HG02943 (cell line): ENCODE results near the gene BCAR3.

Source experiments
- ATAC-seq: cut with Tn5 transposase; IDR thresholded peaks from one replicate; pipeline ENCODE4 v1.9.1; 2021; ENCODE audit warnings: mild to moderate bottlenecking, low read depth, moderate library complexity; ENCODE audit not compliant: unreplicated experiment

BCAR3 gene

DNA sequence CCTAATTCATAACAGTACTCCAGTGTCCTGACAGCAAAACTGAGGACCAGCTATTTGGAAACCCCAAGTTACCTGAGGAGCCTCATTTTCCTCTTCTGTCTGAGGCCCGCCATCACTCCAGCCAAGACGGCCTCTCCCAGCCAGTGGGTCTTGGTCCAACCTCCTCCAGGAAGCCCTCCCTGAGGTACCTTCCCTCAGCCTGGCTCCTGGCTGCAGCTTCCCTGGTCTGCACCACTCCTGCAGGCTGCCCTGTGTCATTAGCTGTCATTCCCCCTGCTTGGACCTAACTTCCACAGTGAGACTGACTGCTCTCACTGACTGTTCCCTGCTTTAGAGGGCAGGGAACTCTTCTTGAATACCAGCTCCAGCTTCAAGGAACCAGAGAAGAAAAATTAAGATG, 33.0 kb downstream of the BCAR3 start:
- ATAC-seq: no peak

DNA sequence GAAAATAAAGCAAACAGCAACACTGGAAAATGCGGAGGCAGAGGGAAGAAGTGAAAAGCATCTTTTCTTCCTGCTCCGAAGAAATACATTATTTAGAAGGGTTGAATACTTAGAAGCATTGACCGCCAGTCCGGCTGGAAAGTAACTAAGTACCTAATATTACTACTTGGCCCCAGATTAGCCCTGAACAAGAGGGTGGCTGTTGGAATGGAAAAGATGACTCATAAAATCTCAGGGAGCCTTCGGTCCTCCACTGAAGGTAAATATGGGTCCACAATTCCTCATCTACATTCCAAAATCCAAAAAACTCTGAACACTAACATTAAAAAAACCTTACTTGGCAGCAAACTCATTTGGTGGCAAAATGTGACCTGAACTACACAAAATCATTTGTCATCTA, 40.1 kb downstream of the BCAR3 start:
- no peak for ATAC-seq

DNA sequence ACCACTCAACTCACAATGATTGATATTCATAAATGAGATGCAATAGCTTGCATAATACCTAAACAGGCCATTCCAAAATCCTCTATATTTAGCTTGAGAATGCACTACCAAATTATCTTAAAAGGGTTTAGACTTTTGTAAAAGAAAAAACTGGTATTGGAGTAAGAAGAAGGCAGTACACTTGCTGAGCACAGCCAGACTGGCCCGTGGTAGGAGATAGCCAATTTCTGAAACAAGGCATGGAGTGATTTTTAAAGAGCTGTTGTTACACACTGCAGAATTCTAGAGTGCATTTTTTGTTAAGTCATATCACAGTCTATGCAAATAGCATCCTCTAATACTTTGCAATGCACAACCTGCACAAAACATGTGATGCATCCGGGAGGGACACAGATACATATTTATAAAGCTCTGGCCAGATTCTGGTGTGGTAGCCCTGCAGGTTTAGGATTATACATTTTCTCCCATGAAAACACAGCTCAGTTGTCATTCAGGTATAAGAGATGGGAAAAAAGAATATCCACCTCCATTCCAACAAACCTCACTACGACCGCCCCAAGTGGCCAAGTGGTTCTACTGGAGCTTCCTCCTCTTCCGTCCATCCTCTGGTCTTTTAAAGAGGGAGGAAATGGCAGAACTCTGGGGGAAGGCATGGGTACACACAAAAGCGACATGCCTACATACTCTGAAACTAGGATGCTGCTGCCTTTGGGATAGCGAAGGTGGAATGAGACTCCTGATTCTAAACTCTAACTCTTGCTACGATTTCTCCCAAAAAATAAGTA, 40.8 kb downstream of the BCAR3 start:
- no peak for ATAC-seq

DNA sequence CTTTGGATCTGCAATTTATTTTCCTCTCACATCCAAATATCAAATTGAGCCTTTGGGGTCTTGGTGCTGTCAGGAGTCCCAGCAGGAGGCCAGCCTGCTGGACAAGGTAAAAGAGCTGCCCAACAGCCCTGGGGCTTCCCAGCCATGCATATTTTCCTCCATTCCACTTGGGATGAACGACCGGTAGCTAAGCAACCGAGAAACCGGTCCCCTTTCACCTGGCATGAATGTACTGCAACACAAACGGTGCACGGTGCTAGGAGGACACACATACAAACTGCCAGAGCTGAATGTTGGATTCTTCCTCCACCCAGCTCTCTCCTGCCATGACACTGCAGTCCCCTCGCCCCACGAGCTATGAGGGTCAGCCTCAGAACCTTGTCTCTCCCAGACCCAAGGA, 42.7 kb downstream of the BCAR3 start:
- no peak for ATAC-seq

DNA sequence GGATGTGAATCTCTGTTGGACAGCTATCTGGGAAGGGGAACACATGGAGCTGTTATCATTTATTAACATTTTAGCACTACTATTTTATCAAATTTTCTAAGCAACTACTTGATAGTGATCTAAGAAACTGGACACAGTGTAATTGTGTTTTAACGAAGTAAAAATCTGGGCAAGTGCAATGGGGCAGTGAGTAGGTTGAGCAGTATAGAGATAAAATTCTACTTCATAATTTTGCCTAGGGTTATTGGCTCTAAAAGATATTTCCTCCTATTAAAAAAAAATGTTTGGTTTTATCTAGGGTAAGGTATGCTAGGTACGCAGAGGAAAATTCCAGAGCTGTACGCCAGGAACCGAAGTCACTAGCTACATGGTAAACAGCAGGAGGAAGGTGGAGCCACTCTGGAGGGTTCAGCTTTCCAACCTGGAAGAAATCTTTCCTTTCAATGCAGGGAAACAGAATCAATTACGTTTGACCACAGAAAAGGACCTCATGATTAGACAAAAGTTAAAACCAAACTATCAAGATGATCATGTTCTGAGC, 43.3 kb downstream of the BCAR3 start:
- no peak for ATAC-seq

DNA sequence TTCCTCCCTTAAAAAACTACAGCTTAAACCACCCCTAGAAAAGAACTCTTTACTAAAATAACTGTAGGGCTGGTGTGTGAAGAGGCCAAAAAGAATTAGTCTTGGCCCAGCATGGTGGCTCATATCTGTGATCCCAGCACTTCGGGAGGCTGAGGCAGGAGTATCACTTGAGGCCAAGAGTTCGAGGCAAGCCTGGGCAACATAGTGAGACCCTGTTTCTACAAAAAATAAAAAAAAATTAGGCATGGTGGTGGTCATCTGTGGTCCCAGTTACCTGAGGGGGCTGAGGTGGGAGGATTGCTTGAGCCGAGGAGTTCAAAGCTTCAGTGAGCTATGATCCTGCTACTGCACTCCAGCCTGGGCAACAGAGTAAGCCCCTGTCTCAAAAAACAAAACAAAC, 44.9 kb downstream of the BCAR3 start:
- no peak for ATAC-seq

DNA sequence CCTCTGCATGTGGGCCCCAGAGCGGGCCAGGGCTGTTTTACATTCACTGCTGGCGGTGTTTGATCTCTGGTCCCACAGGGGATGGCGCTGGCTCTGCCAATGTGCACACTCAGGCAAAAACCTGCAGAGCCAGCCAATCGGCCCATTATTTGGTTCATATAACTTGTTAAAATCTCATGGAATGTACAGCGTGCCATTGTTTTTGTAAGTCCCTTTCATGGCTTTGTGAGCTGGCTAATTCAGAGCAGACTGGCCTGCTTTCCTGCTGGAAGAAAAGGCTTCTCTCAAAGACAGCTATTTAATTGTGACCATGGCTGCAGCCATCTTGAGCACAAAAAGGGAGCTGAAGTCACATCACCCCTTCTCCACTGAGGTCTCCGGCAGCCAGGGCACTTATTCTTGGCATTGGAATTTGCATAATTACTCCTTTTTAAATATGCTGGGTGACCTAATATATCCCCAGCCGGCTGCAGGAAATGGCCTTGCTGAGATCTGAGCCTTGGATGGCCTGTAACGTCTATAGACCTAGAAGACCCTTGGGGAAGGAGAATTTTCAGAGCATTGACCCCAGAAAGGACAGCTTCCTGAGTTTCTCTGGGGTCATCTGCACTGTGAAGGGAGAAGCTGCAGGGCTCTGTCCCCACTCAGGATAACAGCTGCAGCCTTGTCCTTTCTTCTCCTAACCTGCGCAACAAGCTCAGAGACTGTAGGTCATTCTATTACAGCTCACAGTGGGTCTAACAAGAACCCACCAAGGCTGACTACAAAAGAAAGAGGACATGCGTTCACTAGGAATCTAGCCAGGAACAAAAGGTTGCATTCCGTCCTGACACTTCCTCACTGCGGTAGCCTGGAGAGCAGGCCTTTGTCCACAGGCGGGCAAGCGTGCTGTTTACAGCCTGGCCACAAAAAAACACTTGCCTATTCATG, 45.8 kb downstream of the BCAR3 start:
- ATAC-seq: no peak

DNA sequence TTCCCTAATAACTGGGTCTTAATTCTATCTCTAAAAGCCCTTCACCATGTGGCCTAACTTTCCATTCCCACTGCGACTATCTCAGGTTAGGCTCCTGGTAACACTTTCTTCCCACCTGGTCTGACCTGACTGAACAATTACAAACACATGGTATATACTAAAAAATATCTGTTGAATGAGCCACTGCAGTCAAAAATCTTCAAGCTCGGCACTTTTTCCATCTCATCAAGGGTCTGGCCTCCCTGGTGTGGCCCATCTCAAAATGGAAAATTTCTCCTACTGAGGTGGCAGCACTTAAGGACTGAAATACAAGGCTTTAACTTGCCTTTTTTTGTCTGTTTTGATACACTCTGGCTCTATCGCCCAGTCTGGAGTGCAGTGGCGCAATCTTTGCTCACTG, 48.3 kb downstream of the BCAR3 start:
- ATAC-seq: no peak

DNA sequence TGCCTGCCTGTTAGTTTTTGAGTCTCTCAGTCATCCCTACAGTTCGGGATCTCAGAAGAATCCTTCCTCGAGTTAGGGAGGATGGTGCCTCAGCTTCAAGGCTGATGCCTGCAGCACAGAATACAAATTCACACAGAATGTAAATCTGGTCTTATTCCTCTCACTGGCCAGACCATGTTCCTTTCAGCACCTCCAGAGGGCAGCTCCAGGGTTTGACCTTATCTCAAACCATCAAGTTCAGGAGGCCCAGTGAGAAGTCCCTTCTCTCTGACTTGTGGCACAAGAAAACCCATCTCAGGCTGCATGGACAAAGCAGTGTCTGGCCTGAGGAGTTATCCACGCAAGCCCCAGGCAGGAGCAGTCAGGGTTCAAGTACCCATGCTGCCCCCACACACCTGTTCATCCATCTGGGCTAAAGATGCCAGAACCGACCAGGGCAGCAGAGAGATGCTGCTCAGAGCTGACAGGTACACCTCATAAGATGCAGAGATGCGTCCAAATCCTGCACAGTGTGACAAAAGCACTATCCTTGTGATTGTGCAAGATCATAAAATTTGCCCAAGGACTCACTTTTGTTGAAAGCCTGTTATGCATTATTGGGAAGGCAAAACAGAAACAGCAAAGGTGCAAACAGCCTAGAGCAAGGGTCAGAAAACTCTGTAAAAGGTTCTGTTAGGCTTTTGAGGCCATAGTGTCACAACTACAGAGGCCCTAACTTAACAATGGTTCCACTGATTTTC, 49.8 kb downstream of the BCAR3 start:
- no peak for ATAC-seq

DNA sequence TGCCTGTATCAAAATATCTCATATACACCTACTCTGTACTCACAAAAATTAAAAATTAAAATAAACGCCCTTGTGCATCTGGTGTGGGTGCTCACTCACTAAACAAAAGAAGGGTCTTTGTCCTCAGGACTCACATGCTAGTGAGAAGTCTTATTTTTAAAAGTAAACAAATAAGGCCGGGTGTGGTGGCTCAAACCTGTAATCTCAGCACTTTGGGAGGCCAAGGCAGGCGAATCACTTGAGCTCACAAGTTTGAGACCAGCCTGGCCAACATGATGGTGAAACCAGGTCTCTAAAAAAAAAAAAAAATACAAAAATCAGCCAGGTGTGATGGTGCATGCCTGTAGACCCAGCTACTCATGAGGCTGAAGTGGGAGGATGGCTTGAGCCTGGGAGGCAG, 51.5 kb downstream of the BCAR3 start:
- no peak for ATAC-seq

DNA sequence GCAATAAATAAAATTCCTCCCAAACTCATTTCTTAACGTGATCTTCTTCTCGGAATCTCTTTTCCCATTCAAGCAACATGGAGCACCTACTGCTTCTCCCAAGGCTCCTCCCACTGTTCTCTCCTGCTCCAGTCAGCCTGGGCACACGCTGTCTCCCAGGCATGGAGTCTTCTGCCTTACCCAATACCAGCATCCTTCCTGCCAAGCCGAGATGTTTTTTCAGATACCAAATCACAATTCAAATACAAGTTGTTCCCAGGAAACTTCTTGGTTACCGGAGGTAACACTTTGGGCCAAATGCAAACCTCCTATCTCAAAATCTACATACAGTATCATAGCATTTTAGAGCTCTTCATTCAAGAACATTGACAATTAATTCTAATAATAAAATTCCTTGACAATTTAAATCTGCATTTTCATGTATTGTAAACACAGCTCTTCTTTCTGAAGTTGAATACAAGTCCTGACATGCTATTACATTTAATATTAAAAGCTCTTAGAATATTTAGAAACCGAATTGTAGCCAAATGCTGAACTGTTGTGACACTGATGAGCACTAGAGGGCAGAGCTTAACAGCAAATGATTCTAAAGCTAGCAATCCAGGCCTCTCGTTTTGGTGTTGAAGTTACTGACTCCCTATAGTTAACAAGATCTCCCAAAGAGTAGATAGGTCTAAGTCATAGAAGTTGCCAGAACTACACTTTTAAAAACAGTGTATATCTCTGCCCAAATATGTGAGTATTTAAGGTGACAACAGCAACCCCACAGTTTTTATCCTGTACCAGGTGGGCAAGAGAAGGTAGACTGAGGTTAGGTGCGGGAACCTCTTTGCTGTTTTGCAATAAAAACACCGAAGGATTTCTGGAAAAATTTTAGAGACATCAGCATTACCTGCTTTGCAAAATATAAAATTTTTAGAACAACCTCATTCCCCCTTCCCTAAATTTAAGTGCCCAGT, 52.3 kb downstream of the BCAR3 start:
- no peak for ATAC-seq

DNA sequence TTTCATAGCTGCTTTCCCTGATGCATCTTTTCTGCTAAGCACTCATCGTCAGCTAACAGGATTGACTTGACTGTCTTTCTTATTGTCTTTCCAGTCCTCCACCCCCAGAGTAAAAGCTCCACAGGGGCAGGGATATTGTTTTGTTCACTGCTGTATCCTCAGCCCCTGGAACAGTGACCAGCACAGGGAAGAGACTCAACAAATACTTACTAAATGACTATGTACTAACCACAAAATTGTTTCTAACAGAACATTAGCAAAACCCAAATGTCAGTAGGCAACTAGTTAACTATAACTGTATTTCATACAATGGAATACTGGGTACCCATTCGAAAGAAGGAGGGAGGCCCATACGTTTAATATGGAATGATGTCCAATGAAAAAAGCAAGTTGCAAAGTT, 53.0 kb downstream of the BCAR3 start:
- ATAC-seq: no peak

DNA sequence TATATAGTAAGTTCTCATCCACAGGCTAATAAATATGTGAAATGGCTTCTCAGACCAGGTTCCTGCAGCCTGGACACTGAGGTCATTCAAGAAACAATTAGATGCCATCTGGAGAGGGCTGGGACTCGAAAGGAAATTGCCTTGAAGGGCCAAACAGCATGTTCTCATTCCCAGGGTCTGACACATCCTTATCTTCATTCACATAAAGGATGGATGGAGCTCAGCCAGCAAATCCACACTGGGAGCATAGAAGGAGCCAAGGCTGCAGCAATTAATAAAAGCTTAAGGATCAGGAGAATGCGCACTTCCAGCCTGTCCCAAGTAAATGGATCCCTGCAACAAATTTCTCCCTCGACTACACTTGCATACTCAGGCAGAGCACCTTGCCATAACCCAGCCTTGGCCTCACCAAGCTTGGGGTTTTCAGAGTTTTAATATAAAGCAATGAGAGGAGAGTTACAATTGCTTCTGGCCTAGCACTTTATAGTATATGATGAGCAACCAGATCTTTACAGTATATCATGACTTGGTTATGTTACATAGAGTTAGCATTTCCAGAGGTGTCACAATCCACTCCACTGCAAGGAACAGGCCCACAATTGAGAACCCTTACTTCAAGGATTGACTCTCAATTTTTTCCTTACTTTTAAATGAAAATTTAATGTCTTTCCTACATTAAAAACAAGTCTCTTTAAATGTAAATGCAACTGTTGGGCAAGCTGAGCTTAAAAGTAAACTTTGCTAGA, 55.9 kb downstream of the BCAR3 start:
- no peak for ATAC-seq

DNA sequence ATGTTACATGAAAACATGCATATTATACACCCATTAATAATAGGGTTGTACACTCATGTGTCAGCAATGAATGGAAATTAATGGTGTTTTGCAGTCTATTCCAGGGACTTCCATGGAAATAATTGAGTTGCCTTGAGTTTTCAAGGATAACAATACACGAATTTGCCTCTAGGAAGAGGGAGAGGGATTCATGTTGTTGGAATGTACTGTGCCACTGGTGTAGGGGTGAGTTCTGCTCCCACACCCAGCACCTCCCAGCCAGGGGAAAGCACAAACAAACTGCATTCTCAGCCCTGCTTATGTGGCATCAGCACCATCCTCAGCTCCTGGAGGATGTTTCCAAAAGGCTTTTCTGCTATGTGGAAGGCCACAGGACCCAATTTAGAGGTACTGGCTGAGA, 57.8 kb downstream of the BCAR3 start:
- no peak for ATAC-seq

DNA sequence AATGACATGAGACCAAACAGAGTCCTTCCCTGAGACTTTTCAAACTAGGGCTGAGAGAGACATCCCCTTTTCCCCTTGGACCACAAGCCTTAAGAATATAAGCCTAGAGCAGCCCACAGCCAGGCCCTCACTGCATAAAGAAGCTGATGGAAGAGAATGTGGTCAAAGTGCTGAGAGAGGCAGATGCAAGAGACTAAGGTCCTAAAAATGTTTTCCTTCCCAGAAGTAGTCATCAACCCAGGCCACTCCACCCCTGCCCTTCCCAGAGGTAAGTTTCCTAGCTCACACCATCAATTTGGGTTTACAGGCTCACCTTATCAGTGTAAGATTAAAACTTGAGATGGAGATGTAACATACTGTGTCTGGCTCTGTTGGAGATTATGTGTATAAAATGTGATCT, 58.2 kb downstream of the BCAR3 start:
- no peak for ATAC-seq

DNA sequence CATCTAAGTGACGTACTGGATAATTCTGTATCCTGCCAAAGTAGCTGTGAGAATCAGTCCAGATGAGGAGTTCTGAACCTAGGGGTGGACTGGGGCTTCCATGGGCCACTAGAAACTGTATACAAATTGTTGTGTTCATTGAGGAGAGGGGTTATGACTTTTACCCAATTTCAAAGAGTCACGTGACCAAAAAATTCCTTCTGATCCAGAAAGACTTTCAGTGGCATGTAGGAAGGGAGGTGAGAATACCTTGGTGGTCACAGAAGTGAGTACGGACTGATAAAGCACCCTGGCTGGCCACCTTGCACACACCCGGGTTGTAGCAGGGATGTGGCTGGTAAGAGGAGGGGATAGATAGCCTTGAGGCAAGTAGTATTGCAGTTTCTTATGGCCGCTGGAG, 60.4 kb downstream of the BCAR3 start:
- no peak for ATAC-seq

DNA sequence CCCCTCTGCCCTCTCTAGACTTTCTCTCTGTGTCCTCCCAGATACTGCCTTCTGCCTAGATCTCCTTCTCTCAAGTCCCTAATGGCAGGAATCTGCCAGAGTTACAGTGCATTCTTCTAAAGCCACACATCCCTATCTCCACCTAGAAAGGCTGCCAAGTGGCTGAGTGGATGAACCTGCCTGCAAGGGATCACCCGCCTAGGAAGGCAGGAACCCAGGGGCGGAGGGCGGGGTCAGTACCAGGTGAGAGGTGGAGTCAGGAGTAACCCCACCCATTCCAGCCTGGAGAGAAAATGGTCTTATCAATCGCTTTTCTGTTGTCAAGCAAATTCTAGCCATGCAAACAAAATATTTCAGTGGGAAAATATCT, 60.8 kb downstream of the BCAR3 start:
- ATAC-seq: no peak

DNA sequence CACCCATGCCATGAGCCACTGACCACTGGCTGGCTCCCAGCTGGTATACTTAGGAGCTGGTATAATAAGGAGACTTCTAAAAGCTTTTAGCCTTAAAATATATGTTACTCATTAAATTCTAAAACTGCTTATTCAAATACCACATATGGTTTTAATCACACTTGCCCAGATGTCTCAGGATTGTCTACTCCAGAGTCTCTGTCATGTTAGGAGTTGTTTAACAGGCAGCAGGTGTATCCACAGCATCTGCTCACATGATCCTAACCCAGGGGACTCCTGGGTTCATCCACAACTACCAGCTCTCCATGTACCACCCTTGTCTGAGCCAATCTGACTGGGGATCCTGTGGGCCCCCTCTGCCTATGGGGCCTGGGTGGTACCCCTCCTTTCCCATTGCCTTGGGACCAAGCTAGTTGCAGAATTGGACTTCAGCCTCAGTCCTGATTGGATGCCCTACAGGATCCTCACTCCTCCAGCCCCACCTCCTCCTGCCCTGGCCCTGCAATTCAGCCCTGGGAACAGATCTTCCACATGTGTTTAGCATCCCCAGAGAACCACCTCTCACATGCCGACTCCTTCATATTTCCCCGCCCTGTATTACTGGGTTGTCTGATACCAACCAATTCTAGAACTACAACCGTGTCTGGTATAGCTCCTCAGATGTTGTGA, 61.3 kb downstream of the BCAR3 start:
- no peak for ATAC-seq
